AG10803 (cell line): Measurements from ENCODE around the gene ZNF764.
"Not testable (repeated sequence)": the region's sequence is repeated elsewhere in the genome, so short reads cannot be mapped to it uniquely, and the experiment has no call there.

Experiments used
- DNase-seq: peaks from one replicate; pipeline ENCODE4 v3.0.0; 2010; ENCODE audit warnings: low read depth
- H3K4me3 ChIP-seq: 2 replicates; pipeline ENCODE4 v1.5.1; 2011; ENCODE audit warnings: mild to moderate bottlenecking, low read length, control low read depth
- CTCF ChIP-seq: conservative IDR thresholded peaks from 2 replicates; pipeline ENCODE4 v1.5.1; 2011; ENCODE audit warnings: mild to moderate bottlenecking, low read length, control low read depth, inconsistent platforms

Gene ZNF764

GRCh38 chr16:30601966-30602365 lies 43.8 kb upstream of the ZNF764 start:
- TF ChIP-seq CTCF, result no peak
- no peak for DNase-seq
- H3K4me3 ChIP-seq, result no peak overlapping the region

GRCh38 chr16:30600929-30601328 lies 42.8 kb upstream of the ZNF764 start:
- no peak for TF ChIP-seq CTCF
- no peak overlapping the region for H3K4me3 ChIP-seq
- no peak for DNase-seq

- no peak for TF ChIP-seq CTCF
- no peak overlapping the region for H3K4me3 ChIP-seq
- DNase-seq, result no peak
These were observed 42.0 kb upstream of the ZNF764 start for GRCh38 chr16:30600215-30600614.

GRCh38 chr16:30592871-30593270 lies 34.7 kb upstream of the ZNF764 start:
- H3K4me3 ChIP-seq, result no peak overlapping the region
- DNase-seq, result no peak
- no peak for TF ChIP-seq CTCF

- H3K4me3 ChIP-seq, DNase-seq: not testable (repeated sequence)
These were observed 32.7 kb upstream of the ZNF764 start for GRCh38 chr16:30590869-30591268.

GRCh38 chr16:30589582-30589981 lies 31.4 kb upstream of the ZNF764 start:
- DNase-seq, H3K4me3 ChIP-seq: not testable (repeated sequence)

GRCh38 chr16:30588651-30589050 lies 30.5 kb upstream of the ZNF764 start:
- DNase-seq, result no peak
- H3K4me3 ChIP-seq, result no peak overlapping the region
- no peak for TF ChIP-seq CTCF

GRCh38 chr16:30585400-30586191 lies 27.4 kb upstream of the ZNF764 start, which contains the start of gene ZNF785:
Gene ZNF785 (minus strand): TSS chr16:30585697. CDS start chr16:30585611, 86 bp downstream.
- H3K4me3 ChIP-seq, result peak within 1 kb of the TSS; percentile 89
- TF ChIP-seq CTCF, result peak; percentile 11; the same call in 1 of the 2 replicates
- peak; percentile 99 for DNase-seq
